HG03159 (cell line): ENCODE data around the gene SMAD7.
A peak's percentile ranks its signal among the peaks of the same experiment; 100 is the strongest.

Experiments used
- ATAC-seq: cut with Tn5 transposase; IDR thresholded peaks from one replicate; pipeline ENCODE4 v1.9.1; 2021; ENCODE audit warnings: mild to moderate bottlenecking, moderate library complexity; ENCODE audit not compliant: unreplicated experiment

Gene SMAD7

DNA sequence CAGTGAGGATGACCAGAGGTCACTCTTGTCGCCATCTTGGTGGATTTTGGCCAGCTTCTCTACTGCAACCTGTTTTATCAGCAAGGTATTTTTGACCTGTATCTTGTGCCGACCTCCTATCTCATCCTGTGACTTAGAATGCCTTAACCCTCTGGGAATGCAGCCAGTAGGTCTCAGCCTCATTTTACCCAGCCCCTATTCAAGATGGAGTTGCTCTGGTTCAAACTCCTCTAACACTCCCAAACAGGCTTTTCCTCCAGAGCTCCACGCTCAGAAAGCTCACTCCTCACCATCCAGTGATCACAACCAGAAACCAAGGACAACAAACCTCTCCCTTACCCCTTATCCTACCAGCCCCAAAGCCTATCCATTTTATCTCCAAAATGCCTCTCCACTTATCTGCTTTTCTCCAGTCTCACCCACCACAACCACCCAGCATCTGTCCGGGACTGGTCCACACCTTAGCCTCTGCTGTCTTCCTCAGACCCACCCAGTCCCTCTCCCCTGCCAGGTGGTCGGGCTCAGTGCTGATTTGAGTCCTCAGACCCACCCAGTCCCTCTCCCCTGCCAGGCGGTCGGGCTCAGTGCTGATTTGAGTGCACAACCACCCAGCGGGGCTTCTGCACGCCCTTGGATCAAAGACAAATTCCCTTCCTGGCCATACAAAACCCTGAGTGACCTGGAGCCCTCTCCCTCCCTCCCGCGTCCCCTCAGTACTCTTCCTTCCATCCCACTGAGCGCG lies 11.7 kb upstream of the SMAD7 start:
- ATAC-seq: no peak

DNA sequence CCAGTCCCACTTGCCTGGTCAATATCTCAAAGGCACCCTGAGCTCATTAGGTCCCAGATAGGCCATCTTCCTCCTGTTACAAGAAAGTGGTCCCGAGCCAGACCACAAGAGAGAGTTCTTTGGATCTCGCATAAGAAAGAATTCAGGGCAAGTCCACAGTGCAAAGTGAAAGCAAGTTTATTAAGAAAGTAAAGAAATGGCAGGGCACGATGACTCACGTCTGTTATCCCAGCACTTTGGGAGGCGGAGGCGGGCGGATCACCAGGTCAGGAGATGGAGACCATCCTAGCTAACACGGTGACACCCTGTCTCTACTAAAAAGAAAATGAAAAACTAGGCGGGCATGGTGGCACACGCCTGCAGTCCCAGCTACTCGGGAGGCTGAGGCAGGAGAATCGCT lies 10.8 kb upstream of the SMAD7 start:
- ATAC-seq: no peak

- ATAC-seq: no peak
These were observed 9.5 kb upstream of the SMAD7 start for GRCh38 chr18:48959921-48960920.

DNA sequence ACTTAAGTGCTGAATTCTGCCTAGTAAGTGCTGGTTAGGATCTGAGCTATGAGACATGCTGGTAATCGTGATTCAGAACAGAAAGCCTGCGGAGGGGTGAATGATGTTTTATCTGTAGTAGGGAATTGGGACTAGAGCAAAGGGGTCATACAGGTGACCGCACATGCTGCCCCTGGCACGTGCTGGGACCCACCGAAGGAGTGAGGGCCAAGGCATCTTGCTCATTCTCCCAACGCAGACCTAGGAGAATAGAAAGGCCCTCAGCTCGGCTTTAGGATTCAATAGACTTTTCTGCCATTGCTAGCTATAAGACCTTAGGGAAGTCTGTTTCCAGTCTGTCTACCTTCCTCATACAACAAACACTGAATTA lies 8.8 kb upstream of the SMAD7 start:
- no peak for ATAC-seq

DNA sequence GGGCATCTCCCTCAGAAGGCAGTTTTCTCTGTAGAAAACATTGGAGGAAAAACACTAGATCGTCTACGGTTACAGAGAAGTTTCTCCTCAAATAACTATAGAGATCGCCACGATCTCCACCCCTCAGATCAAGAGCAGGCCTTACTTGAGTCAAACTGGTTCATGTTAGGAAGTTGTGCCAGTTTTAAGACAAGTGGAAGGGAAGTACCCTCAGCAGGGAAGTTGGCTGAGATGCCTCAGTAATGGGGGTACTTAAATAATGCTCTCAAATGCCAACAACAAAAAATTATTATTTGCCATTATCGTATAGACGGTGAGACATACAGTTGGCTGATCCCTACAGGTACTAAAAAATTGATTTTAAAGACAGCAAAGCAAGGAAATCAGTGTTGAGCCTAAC lies 8.2 kb upstream of the SMAD7 start:
- ATAC-seq: no peak

DNA sequence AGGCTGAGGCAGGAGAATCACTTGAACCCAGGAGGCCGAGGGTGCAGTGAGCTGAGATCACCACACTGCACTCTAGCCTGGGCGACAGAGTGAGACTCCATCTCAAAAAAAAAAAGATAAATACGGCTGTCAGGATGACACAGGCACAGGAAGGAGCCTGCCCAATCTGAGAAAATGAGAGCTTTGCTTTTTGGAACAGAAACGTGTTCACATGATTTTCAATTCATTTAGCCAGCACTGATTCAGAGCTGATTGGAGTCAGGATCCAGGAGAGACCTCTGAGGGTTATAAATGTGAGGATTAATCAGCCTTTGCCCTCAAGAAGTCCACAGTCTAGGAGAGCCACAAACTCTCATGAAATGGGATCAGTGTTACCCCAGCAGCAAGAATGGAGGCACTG lies 6.9 kb upstream of the SMAD7 start:
- ATAC-seq: no peak

DNA sequence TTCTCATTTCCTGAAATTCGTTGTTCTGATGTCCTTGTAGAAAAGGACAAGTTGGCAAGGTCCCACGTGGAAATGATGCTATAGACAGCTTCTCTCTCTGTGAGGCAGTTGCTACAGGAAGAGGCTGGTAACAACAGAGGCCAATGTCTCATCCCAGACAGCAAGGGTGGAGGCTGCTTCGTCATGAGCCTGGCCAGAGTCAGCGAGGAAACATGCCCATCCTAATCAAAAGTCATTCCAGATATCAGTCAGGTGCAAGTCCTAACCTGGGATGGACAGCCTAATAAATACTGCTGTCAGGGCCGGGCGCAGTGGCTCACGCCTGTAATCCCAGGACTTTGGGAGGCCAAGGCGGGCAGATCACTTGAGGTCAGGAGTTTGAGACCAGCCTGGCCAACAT lies 6.4 kb upstream of the SMAD7 start:
- no peak for ATAC-seq

GRCh38 chr18:48956356-48956755 lies 5.6 kb upstream of the SMAD7 start:
- no peak for ATAC-seq

DNA sequence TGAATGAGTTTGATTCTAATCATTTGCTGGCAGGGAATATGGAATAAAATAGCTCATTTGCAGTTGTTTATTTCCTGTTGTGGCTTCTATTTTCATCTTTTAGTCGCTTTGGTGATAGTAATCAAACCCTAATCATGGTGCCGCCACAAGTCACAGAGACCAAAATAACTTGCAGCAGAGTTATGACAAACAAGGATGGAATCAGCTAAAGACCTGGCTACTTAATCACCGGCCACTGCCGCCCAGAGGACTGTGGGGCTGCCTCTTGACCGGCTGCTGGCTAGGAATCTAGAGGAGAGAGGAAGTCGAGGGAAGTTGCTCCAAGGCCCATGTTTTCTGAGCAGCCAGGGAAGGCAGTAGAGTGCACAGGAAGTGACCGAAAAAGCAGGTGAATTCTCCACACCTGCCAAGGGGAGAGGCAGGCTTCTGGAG lies 5.1 kb upstream of the SMAD7 start:
- ATAC-seq: no peak

DNA sequence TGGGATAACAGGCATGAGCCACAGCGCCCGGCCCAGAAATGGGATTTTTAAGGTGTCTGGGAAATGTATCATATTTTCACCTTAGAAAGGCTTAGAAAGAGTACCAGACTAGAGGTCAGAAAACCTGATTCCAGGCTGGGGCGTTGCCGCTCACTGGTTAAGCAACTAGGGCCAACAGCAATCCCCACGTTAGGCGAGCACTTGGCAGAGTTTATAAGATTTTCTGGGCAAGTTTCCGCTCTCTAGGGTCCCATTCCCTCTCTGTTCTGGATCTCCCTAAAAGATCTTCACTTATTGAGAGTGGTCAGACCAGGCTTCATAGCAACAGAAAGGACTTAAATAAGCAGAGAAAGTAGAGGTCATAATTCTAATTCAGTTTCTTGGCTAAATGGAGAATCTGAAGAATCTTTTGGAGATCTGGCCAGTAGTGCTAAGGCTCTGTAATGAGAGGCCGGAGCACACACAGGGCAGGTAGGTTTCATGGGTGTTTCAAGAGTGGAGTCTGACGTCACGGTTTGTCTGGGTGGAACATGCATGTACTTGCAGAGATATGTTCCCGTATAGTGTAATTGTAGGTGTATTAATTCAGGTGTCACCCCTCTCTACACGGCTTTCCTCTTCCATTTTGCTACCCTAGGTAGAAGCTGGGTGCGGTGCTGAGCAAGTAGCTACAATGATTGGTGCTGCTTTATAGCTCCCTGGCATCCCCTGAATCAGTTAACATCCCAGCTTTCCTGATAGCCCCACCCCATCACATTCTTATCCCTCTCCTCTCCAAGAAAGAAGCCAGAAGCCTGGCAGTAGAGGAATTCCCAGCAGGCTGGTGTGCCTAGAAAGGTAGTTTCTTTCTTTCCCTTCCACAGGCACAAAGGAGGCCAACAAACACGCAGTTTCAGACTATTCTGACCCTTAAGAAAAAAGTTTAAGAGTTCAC lies 4.4 kb upstream of the SMAD7 start:
- no peak for ATAC-seq

GRCh38 chr18:48953104-48953706 lies 2.4 kb upstream of the SMAD7 start:
- no peak for ATAC-seq

GRCh38 chr18:48952287-48953103 lies 1.7 kb upstream of the SMAD7 start:
- peak; percentile 25 for ATAC-seq

- peak; percentile 36 for ATAC-seq
These were observed 902 bp upstream of the SMAD7 start for GRCh38 chr18:48951448-48952286.

DNA sequence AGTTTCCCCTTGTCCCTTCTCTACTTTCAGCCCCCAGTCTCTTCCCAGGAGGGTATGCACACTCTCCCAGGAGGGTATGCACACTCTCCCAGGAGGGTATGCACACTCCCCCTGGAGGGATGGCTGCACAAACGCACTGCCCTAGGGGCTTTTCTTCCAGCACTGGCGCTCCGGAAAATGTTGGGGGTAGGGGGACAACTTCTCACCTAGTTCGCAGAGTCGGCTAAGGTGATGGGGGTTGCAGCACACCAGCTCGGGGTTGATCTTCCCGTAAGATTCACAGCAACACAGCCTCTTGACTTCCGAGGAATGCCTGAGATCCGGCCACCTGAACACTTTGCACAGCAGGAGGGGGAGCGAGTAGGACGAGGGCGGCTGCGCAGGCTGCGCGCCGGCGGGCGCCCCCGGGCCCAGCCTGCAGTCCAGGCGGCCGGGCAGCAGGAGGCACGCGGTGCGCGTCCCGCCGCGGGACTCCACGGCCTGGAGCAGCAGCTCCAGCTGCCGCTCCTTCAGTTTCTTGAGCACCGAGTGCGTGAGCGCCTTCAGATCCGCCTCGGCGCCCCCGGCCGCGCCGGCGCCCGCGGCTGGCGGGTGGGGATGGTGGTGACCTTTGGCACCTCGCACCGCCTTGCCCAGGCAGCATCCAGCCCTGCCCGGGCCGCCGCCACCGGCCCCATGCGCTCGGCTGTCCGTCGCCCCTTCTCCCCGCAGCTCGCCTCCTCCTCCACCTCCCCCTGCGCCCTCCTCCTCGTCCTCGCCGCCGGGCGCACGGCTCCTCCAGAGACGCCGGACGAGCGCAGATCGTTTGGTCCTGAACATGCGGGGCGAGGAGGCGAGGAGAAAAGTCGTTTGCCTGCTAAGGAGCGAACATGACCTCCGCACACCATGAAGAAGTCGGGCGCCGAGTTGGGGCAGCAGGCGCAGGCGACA lies 894 bp downstream of the SMAD7 start:
- no peak for ATAC-seq

DNA sequence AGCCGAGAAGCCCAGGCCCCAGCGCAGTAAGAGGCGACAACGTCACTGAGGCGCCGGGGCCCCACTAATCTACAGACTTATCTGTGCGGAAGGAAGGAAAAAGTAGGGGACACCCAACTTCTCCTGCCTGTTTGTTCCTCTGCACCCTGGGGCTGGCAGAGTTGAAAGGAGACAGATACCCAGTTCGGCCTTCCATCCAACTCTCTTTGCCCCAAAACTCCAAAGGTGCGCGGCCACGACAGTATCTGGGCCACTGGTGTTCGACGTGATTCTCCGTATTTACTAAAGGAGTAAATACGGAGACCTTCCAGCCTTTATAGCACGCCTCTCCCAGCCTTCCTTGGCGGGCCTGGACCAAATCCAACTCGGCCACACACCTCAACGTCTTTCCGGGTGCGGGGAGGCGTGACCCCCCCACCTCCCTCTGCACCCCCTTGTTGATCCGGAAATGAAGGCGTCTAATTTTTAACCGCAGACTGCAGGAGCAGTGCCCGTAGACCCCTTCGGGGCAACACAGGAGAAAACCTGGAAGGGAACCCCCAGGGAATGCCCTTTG lies 1.6 kb downstream of the SMAD7 start:
- no peak for ATAC-seq

DNA sequence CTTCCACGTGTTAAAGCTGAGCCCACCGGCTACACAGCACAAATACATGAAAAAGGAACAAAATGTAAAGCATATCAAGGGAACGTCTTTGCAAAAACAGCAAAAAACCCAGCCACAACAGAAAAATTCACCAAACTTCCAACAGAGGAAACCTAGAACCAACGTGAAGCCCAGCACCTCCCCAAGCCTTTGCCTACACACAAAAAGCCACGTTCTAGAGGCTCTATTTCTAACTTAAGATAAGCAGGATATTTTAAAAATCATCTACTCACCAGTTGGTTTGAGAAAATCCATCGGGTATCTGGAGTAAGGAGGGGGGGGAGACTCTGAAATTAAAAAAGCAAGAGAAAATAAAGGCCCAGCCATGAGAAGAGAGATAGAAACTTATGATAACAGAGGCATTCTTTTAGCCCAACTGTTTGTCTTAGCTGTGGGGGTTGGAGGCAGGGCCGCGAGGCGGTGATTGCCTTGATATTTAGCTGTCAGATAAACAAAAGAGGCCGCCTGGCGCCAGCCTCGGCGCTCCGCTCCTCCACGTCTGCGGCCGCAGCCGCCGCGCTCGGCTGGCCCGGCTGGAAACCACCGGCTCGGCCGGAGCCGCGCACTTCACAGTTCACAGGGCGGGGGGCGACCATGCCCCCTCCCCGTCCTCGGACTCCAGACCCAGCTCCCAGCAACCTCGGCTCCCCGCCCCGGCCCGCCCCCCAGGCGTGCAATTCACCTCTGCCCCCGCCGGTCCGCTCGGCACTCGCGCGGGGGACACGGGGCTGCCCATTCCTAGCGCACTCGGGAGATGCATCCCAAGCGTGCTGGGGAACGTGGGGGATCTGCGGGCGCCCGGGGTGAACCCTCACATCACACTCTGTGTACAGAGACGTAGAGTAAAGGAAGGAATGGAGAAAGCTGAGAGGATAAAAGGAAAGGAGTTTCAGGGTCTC lies 2.4 kb downstream of the SMAD7 start:
- ATAC-seq: no peak
